NCI-H82 (cell line): ENCODE data around the gene RGS10.
"Not testable (repeated sequence)": the region's sequence is repeated elsewhere in the genome, so short reads cannot be mapped to it uniquely, and the experiment has no call there.

Source experiments
- DNase-seq: peaks from one replicate; lab custom pipeline; 2025; lab: John Stamatoyannopoulos, UW

Gene RGS10

GRCh38 chr10:119542357-119542987 lies at the start of gene RGS10:
Gene RGS10 (minus strand): TSS chr10:119542719. CDS start chr10:119542638, 81 bp downstream.
- peak; percentile 88 for DNase-seq

GRCh38 chr10:119588071-119588470 lies 45.6 kb upstream of the RGS10 start:
- no peak for DNase-seq

- DNase-seq, result no peak
These were observed 35.8 kb upstream of the RGS10 start for GRCh38 chr10:119578355-119578754.

- no peak for DNase-seq
These were observed 33.5 kb upstream of the RGS10 start for GRCh38 chr10:119575991-119576390.

- no peak for DNase-seq
These were observed 33.0 kb upstream of the RGS10 start for GRCh38 chr10:119575506-119575905.

GRCh38 chr10:119567978-119568377 lies 25.5 kb upstream of the RGS10 start:
- no peak for DNase-seq

- DNase-seq, result no peak
These were observed 19.6 kb upstream of the RGS10 start for GRCh38 chr10:119562097-119562496.

- DNase-seq, result not testable (repeated sequence)
These were observed 17.0 kb upstream of the RGS10 start for GRCh38 chr10:119559511-119559910.

GRCh38 chr10:119556081-119556480 lies 13.6 kb upstream of the RGS10 start:
- not testable (repeated sequence) for DNase-seq

- DNase-seq, result no peak
These were observed 12.8 kb upstream of the RGS10 start for GRCh38 chr10:119555178-119555784.

GRCh38 chr10:119550827-119551226 lies 8.3 kb upstream of the RGS10 start:
- DNase-seq, result no peak

GRCh38 chr10:119549247-119549999 lies 6.9 kb upstream of the RGS10 start:
- DNase-seq, result no peak

- DNase-seq, result no peak
These were observed 3.5 kb upstream of the RGS10 start for GRCh38 chr10:119546009-119546408.

GRCh38 chr10:119545310-119545709 lies 2.8 kb upstream of the RGS10 start:
- no peak for DNase-seq

- peak; percentile 67 for DNase-seq
These were observed 1.5 kb upstream of the RGS10 start for GRCh38 chr10:119543814-119544642.

GRCh38 chr10:119542988-119543813 lies 682 bp upstream of the RGS10 start:
- DNase-seq, result peak; percentile 82

GRCh38 chr10:119541459-119542356 lies 811 bp downstream of the RGS10 start:
- peak; percentile 19 for DNase-seq

GRCh38 chr10:119541046-119541445 lies 1.5 kb downstream of the RGS10 start:
- no peak for DNase-seq

GRCh38 chr10:119540038-119540437 lies 2.5 kb downstream of the RGS10 start:
- no peak for DNase-seq

GRCh38 chr10:119539359-119539825 lies 3.1 kb downstream of the RGS10 start:
- DNase-seq, result no peak
